Activated naive CD8-positive, alpha-beta T cell treated with anti-CD3 and anti-CD28 coated beads, Interleukin-2, amount 10 ng/mL, durations not matched to agents 7 days and 5 days (primary cell): ENCODE data around the gene LCE1C. TPM values are rescaled to one million over a fixed set of nuclear protein-coding genes. Genes with fewer than 3 reads are reported as not detected.

Experiments used
- total RNA-seq, 2 experiments: library from RNA; stranded (reverse); gene quantifications; one replicate each; pipeline ENCODE4 v1.2.3, GENCODE V29; 2021

Gene LCE1C
- total RNA-seq, 2 experiments from 2014 or later = not detected

Other genes with a start within 250 kb of the LCE1C start
- gene LCE3E, start 239.9 kb downstream of the LCE1C start, total RNA-seq = not detected
- not detected for gene LCE3D, start 226.1 kb downstream of the LCE1C start, total RNA-seq
- gene LCE3C, start 206.4 kb downstream of the LCE1C start, total RNA-seq = not detected
- not detected for gene LCE3B, start 192.8 kb downstream of the LCE1C start, total RNA-seq
- not detected for gene LCE3A, start 183.5 kb downstream of the LCE1C start, total RNA-seq
- gene LCE2D, start 143.3 kb downstream of the LCE1C start, total RNA-seq = not detected
- gene LCE2C, start 131.4 kb downstream of the LCE1C start, total RNA-seq = not detected
- gene LCE2B, start 120.5 kb downstream of the LCE1C start, total RNA-seq = not detected
- gene LCE2A, start 108.3 kb downstream of the LCE1C start, total RNA-seq = not detected
- not detected for gene LCE4A, start 98.5 kb downstream of the LCE1C start, total RNA-seq
- not detected for gene KPRP, start 48.6 kb downstream of the LCE1C start, total RNA-seq
- gene LCE1F, start 31.5 kb downstream of the LCE1C start, total RNA-seq = not detected
- not detected for gene LCE1E, start 20.4 kb downstream of the LCE1C start, total RNA-seq
- not detected for gene LCE1D, start 9.9 kb downstream of the LCE1C start, total RNA-seq
- not detected for gene LCE1B, start 5.3 kb upstream of the LCE1C start, total RNA-seq
- not detected for gene LCE1A, start 20.8 kb upstream of the LCE1C start, total RNA-seq
- gene LCE6A, start 36.2 kb upstream of the LCE1C start, total RNA-seq = not detected
- gene LCE7A, start 53.3 kb upstream of the LCE1C start, total RNA-seq = not detected
- gene SMCP, start 71.7 kb upstream of the LCE1C start, total RNA-seq = not detected
- not detected for gene IVL, start 101.9 kb upstream of the LCE1C start, total RNA-seq
- not detected for gene SPRR5, start 140.6 kb upstream of the LCE1C start, total RNA-seq
- not detected for gene SPRR4, start 164.0 kb upstream of the LCE1C start, total RNA-seq
- not detected for gene SPRR1A, start 177.4 kb upstream of the LCE1C start, total RNA-seq
- not detected for gene SPRR3, start 195.1 kb upstream of the LCE1C start, total RNA-seq
- gene SPRR1B, start 224.6 kb upstream of the LCE1C start, total RNA-seq = not detected
- gene SPRR2D, start 234.5 kb upstream of the LCE1C start, total RNA-seq = not detected